H1 (cell line): ENCODE data around the gene PXMP4. TPM values are rescaled to one million over a fixed set of nuclear protein-coding genes. Genes with fewer than 3 reads are reported as not detected.

Experiments
- CTCF ChIA-PET: fragments of 300-600 bp; sonication (Branson Sonifier 250); formaldehyde crosslinking; loops from one replicate; lab custom pipeline; 2021; ENCODE audit not compliant: partially characterized antibody; lab: Charles Lee
- POLR2A ChIA-PET: fragments of 300-600 bp; sonication (Branson Sonifier 250); formaldehyde crosslinking; loops from one replicate; lab custom pipeline; 2021; ENCODE audit warnings: inconsistent platforms; ENCODE audit not compliant: partially characterized antibody; lab: Charles Lee
- DNase-seq, 2 experiments: peaks; one replicate each; pipeline versions ENCODE4 v3.0.0 to v3.0.0-alpha.2; 2010 to 2022; ENCODE audit warnings: low spot score in 2 of 2, low read depth in 1 of 2, mixed read lengths in 1 of 2
- FAIRE-seq: peaks from 2 replicates; lab custom pipeline; 2011; peaks lifted over from hg19 to GRCh38; lab: Jason Lieb, UNC
- H2AFZ ChIP-seq: 2 replicates; pipeline ENCODE4 v1.8.1; 2012; ENCODE audit warnings: low read length, inconsistent platforms
- H2AK5ac ChIP-seq: 2 replicates; pipeline ENCODE4 v1.6.1; 2013; ENCODE audit warnings: low read depth, low read length
- H2BK120ac ChIP-seq: replicated peaks from 2 replicates; pipeline ENCODE3; 2013; ENCODE audit warnings: low read depth, low read length, inconsistent platforms
- H2BK12ac ChIP-seq: 2 replicates; pipeline ENCODE4 v1.6.1; 2013; ENCODE audit warnings: low read depth, low read length
- H2BK15ac ChIP-seq: 2 replicates; pipeline ENCODE4 v1.6.1; 2013; ENCODE audit warnings: low read length
- H2BK20ac ChIP-seq: 2 replicates; pipeline ENCODE4 v1.6.1; 2013; ENCODE audit warnings: low read length
- H2BK5ac ChIP-seq: 2 replicates; pipeline ENCODE4 v1.6.1; 2013; ENCODE audit warnings: low read depth, low read length
- H3K14ac ChIP-seq: 2 replicates; pipeline ENCODE4 v1.6.1; 2013; ENCODE audit warnings: inconsistent platforms; ENCODE audit not compliant: insufficient read length
- H3K18ac ChIP-seq: 2 replicates; pipeline ENCODE4 v1.6.1; 2013; ENCODE audit warnings: low read length; ENCODE audit errors: extremely low read depth
- H3K23ac ChIP-seq: 2 replicates; pipeline ENCODE4 v1.6.1; 2013; ENCODE audit warnings: inconsistent platforms; ENCODE audit not compliant: insufficient read length
- H3K23me2 ChIP-seq: 2 replicates; pipeline ENCODE4 v1.6.1; 2013; ENCODE audit warnings: low read depth, low read length
- H3K27ac ChIP-seq: 2 replicates; pipeline ENCODE4 v1.6.1; 2011; ENCODE audit warnings: low read depth, low read length, inconsistent platforms
- H3K27me3 ChIP-seq, 4 experiments: replicated peaks in 1 of 4; 1 replicate in 1 of 4; 2 replicates in 3 of 4; pipeline versions ENCODE4 v1.6.1 to v1.8.1; 2011 to 2013; ENCODE audit warnings: low read length in 3 of 4, mild to moderate bottlenecking in 3 of 4, inconsistent platforms in 2 of 4, mixed read lengths in 2 of 4, moderate library complexity in 1 of 4; ENCODE audit not compliant: control insufficient read depth in 3 of 4, insufficient read depth in 3 of 4; ENCODE audit errors: extremely low read depth in 1 of 4
- H3K36me3 ChIP-seq, 4 experiments: 2 replicates each; pipeline versions ENCODE4 v1.6.1 to v1.8.1; 2011 to 2013; ENCODE audit warnings: mild to moderate bottlenecking in 4 of 4, low read length in 3 of 4, moderate library complexity in 2 of 4, control low read depth in 1 of 4, inconsistent platforms in 1 of 4; ENCODE audit not compliant: insufficient read depth in 4 of 4, control insufficient read depth in 2 of 4
- H3K4ac ChIP-seq: replicated peaks from 2 replicates; pipeline ENCODE3; 2013; ENCODE audit warnings: low read length, low read depth, mixed read lengths, inconsistent platforms; ENCODE audit not compliant: insufficient read length
- H3K4me1 ChIP-seq, 4 experiments: replicated peaks in 1 of 4; 1 replicate in 1 of 4; 2 replicates in 3 of 4; pipeline versions ENCODE4 v1.6.1 to v1.8.1; 2011 to 2013; ENCODE audit warnings: low read length in 3 of 4, inconsistent platforms in 2 of 4, mixed read lengths in 1 of 4; ENCODE audit not compliant: insufficient read depth in 4 of 4, control insufficient read depth in 3 of 4
- H3K4me2 ChIP-seq, 2 experiments: 2 replicates each; pipeline versions ENCODE4 v1.6.1 to v1.8.1; 2011 to 2013; ENCODE audit warnings: low read depth in 2 of 2, low read length in 2 of 2, control low read depth in 1 of 2, inconsistent platforms in 1 of 2, mild to moderate bottlenecking in 1 of 2; ENCODE audit not compliant: insufficient read depth in 1 of 2
- H3K4me3 ChIP-seq, 4 experiments: fragments of 200-600, 300-600 bp in 1 of 4; sonication (generic), shearing (Covaris generic), sonication (Bioruptor Twin) in 1 of 4; 2 replicates each; pipeline versions ENCODE4 v1.5.1 to v1.8.1; 2011 to 2016; ENCODE audit warnings: low read length in 4 of 4, low read depth in 3 of 4, control low read depth in 2 of 4, inconsistent platforms in 2 of 4, mild to moderate bottlenecking in 2 of 4, mixed read lengths in 1 of 4, moderate library complexity in 1 of 4; ENCODE audit not compliant: insufficient read depth in 2 of 4; ENCODE audit errors: extremely low read depth in 1 of 4
- H3K56ac ChIP-seq: replicated peaks from 2 replicates; pipeline ENCODE3; 2013; ENCODE audit warnings: low read depth, mild to moderate bottlenecking, mixed read lengths, low read length, inconsistent platforms; ENCODE audit not compliant: insufficient read length
- H3K79me1 ChIP-seq: 2 replicates; pipeline ENCODE4 v1.6.1; 2013; ENCODE audit warnings: low read depth, low read length, control low read depth
- H3K79me2 ChIP-seq, 2 experiments: 2 replicates each; pipeline versions ENCODE4 v1.6.1 to v1.8.1; 2012 to 2013; ENCODE audit warnings: low read length in 2 of 2, mild to moderate bottlenecking in 2 of 2, inconsistent platforms in 1 of 2; ENCODE audit not compliant: insufficient read depth in 2 of 2, control insufficient read depth in 1 of 2
- H3K9ac ChIP-seq, 4 experiments: replicated peaks in 1 of 4; 1 replicate in 1 of 4; 2 replicates in 3 of 4; pipeline versions ENCODE4 v1.6.1 to v1.8.1; 2011 to 2013; ENCODE audit warnings: low read depth in 3 of 4, low read length in 3 of 4, control low read depth in 2 of 4, mild to moderate bottlenecking in 2 of 4, moderate library complexity in 2 of 4, inconsistent platforms in 1 of 4; ENCODE audit errors: extremely low read depth in 1 of 4
- H3K9me3 ChIP-seq, 2 experiments: 2 replicates each; pipeline versions ENCODE4 v1.6.1 to v1.8.1; 2012 to 2013; ENCODE audit warnings: mild to moderate bottlenecking in 2 of 2, moderate library complexity in 2 of 2, control low read depth in 1 of 2, inconsistent platforms in 1 of 2, low read depth in 1 of 2, low read length in 1 of 2, mixed read lengths in 1 of 2; ENCODE audit not compliant: insufficient read depth in 2 of 2
- H4K20me1 ChIP-seq, 2 experiments: replicated peaks in 1 of 2; 2 replicates each; pipeline versions ENCODE3 to v1.8.1; 2011 to 2013; ENCODE audit warnings: inconsistent platforms in 2 of 2, low read length in 2 of 2, mild to moderate bottlenecking in 1 of 2; ENCODE audit not compliant: insufficient read depth in 2 of 2, control insufficient read depth in 1 of 2
- H4K5ac ChIP-seq: 2 replicates; pipeline ENCODE4 v1.6.1; 2013; ENCODE audit warnings: low read length, low read depth, mixed read lengths, inconsistent platforms; ENCODE audit not compliant: insufficient read length
- H4K8ac ChIP-seq: 2 replicates; pipeline ENCODE4 v1.8.0; 2013; ENCODE audit warnings: mild to moderate bottlenecking, moderate library complexity, low read length, inconsistent platforms; ENCODE audit not compliant: insufficient read depth; ENCODE audit errors: extremely low read depth
- H4K91ac ChIP-seq: replicated peaks from 2 replicates; pipeline ENCODE3; 2013; ENCODE audit warnings: low read length, mixed read lengths, inconsistent platforms; ENCODE audit not compliant: insufficient read length
- MAFK ChIP-seq: IDR thresholded peaks from 2 replicates; pipeline ENCODE4 v1.6.1; 2012; ENCODE audit warnings: low read depth, mild to moderate bottlenecking, improper control_type of control experiment, low read length
- NANOG ChIP-seq: IDR thresholded peaks from 2 replicates; pipeline ENCODE4 v1.6.1; 2011; ENCODE audit warnings: low read length, low read depth, mild to moderate bottlenecking, inconsistent platforms; ENCODE audit not compliant: insufficient read depth, poor library complexity, severe bottlenecking
- POLR2AphosphoS5 ChIP-seq: IDR thresholded peaks from 2 replicates; pipeline ENCODE4 v1.6.1; 2011; ENCODE audit warnings: low read depth, low read length
- RBBP5 ChIP-seq: IDR thresholded peaks from 2 replicates; pipeline ENCODE4 v1.7.1; 2012; ENCODE audit warnings: low read depth, mild to moderate bottlenecking, inconsistent platforms, low read length, moderate library complexity, borderline replicate concordance
- RXRA ChIP-seq: IDR thresholded peaks from 2 replicates; pipeline ENCODE4 v1.6.1; 2011; ENCODE audit warnings: low read depth, mild to moderate bottlenecking, low read length, moderate library complexity; ENCODE audit not compliant: insufficient read depth
- SAP30 ChIP-seq: fragments of 300-600 bp; sonication (generic); IDR thresholded peaks from 2 replicates; pipeline ENCODE4 v1.7.1; 2012; ENCODE audit warnings: low read length, moderate library complexity, mild to moderate bottlenecking, inconsistent platforms; ENCODE audit not compliant: insufficient read depth, insufficient replicate concordance
- SUZ12 ChIP-seq: fragments of 200-600 bp; sonication (generic); IDR thresholded peaks from 2 replicates; pipeline ENCODE4 v1.6.1; 2012; ENCODE audit warnings: mild to moderate bottlenecking, inconsistent platforms, low read length, moderate library complexity, mixed read lengths
- WGBS, 2 experiments: shearing (Covaris generic) in 1 of 2; methylation state at CpG; one replicate each; pipeline versions ENCODE4 v1.1.6 to v1.1.7; 2013 to 2015; ENCODE audit warnings: low lambda C conversion rate in 2 of 2, mixed read lengths in 2 of 2, inconsistent platforms in 1 of 2, low coverage in 1 of 2, missing lambda C conversion rate in 1 of 2; ENCODE audit not compliant: insufficient replicate concordance in 2 of 2, insufficient coverage in 1 of 2, insufficient read length in 1 of 2; ENCODE audit errors: extremely low coverage in 1 of 2, missing lambda C conversion rate in 1 of 2; 5-methylcytosine and 5-hydroxymethylcytosine counted together
- polyA plus RNA-seq, 7 experiments: library from polyadenylated mRNA; depleted of rRNA in 3 of 7; stranded (reverse) in 5 of 7; unstranded in 2 of 7; fragments of >200 nt in 5 of 7; fragments of 200-250 nt in 2 of 7; gene quantifications; 1 replicate in 5 of 7; 2 replicates in 1 of 7; 4 replicates in 1 of 7; pipeline versions ENCODE4 v1.2.1 to v1.2.3, GENCODE V29; 2011 to 2013; ENCODE audit warnings: missing spikeins in 2 of 7, mixed read lengths in 2 of 7
- total RNA-seq: library from RNA; stranded (reverse); fragmentation: NEBNext Ultra II Directional; extraction: Animal tissue kit (Norgen Biotek cat#: 25700); gene quantifications from 2 replicates; pipeline ENCODE4 v1.2.1, GENCODE V29; 2021

The PXMP4 gene
- total and polyA plus RNA-seq, 2 of the 8 experiments (the other 6 are each of a cell fraction or from before 2014, with no cell fraction given) = 3.3 to 3.4 TPM

- Histone ChIP-seq H4K91ac (no peak overlapping the region), H3K18ac (no peak overlapping the region), H3K14ac (no peak overlapping the region), H3K27ac (no peak overlapping the region), H2BK5ac (no peak overlapping the region), H3K79me1 (no peaks in the 10 kb centered on the region), H3K23me2 (no peaks in the 10 kb centered on the region), H2BK12ac (no peak overlapping the region), H2AFZ (no peak overlapping the region), H3K23ac (no peak overlapping the region), H2AK5ac (no peak overlapping the region), H3K9me3 (no peaks in the 10 kb centered on the region; a peak in 1 of 4 replicates), H3K27me3 (no peaks in the 10 kb centered on the region), H3K56ac (no peak overlapping the region), H3K36me3 (peaks cover 0 to 8% (median 0%) of the 10 kb centered on the region in 4 experiments; a peak in 4 of 8 replicates), H2BK15ac (no peak overlapping the region), H3K4me1 (peaks cover 0 to 2% (median 0%) of the 10 kb centered on the region in 4 experiments; a peak in 2 of 7 replicates), H4K8ac (no peak overlapping the region), H3K79me2 (no peaks in the 10 kb centered on the region), H3K9ac (no peak overlapping the region), H4K5ac (no peak overlapping the region), H3K4me2 (no peak overlapping the region), H3K4me3 (no peak overlapping the region), H2BK120ac (no peak overlapping the region), H2BK20ac (no peak overlapping the region), H3K4ac (no peak overlapping the region), H4K20me1 (no peaks in the 10 kb centered on the region)
- FAIRE-seq = no peak
- no peak for TF ChIP-seq SAP30
- TF ChIP-seq MAFK = no peak
- TF ChIP-seq SUZ12 = no peak
- no peak for TF ChIP-seq NANOG
- TF ChIP-seq POLR2AphosphoS5 = no peak
- TF ChIP-seq RBBP5 = no peak
- no peak for TF ChIP-seq RXRA
- 82% methylated on average over 5 of the region's 5 CpGs; no CpG with 5 or more reads in 1 of the 2 experiments for WGBS, 2 experiments
- ChIA-PET POLR2A (interaction anchor here (1.2 kb wide), 1 partner anchor 55 kb away, joined by 3 read pairs; no protein-coding TSS in a partner anchor), CTCF (interaction anchor here (0.7 to 1.5 kb wide), 4 partner anchors 10 to 315 kb away, joined by 3 to 4 read pairs (median 4); no protein-coding TSS in a partner anchor)
- no peak for DNase-seq
These were observed 33.7 kb upstream of the PXMP4 start for GRCh38 chr20:33753763-33754162.
